ENCODE measurements around the gene OR5K3.

DNA sequence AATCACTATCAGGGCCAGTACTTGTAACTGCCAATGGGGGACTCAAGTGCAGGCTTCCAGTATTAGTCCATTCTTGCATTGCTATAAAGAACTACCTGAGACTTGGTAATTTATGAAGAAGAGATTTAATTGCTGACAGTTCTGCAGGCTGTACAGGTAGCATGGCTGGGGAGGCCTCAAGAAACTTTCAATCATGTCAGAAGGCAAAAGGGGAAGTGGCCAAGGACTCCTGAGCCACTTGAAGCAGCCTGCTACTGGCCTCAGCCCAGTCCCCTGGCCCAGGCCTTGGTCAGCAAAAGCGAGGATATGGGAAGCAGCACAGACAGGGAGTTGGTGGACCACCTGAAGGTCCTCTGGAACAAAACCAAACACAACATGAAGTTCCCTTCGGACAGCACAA is 43.3 kb downstream of the OR5K3 start:
- TF ChIP-seq POLR2A (IDR thresholded peaks at IDR 0.05): no peak
- TF ChIP-seq, protein P1, sequence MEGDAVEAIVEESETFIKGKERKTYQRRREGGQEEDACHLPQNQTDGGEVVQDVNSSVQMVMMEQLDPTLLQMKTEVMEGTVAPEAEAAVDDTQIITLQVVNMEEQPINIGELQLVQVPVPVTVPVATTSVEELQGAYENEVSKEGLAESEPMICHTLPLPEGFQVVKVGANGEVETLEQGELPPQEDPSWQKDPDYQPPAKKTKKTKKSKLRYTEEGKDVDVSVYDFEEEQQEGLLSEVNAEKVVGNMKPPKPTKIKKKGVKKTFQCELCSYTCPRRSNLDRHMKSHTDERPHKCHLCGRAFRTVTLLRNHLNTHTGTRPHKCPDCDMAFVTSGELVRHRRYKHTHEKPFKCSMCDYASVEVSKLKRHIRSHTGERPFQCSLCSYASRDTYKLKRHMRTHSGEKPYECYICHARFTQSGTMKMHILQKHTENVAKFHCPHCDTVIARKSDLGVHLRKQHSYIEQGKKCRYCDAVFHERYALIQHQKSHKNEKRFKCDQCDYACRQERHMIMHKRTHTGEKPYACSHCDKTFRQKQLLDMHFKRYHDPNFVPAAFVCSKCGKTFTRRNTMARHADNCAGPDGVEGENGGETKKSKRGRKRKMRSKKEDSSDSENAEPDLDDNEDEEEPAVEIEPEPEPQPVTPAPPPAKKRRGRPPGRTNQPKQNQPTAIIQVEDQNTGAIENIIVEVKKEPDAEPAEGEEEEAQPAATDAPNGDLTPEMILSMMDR (IDR thresholded peaks at IDR 0.05): no peak

Data from Peyer's patch (tissue), 4 donors.